Karpas-422 (cell line): Measurements from ENCODE around the gene PCSK4. TPM values are rescaled to one million over a fixed set of nuclear protein-coding genes. Genes with fewer than 3 reads are reported as not detected.
A peak's percentile ranks its signal among the peaks of the same experiment; 100 is the strongest.

Source experiments
- DNase-seq: peaks from one replicate; pipeline ENCODE4 v3.0.0-alpha.2; 2015
- H2AFZ ChIP-seq: fragments of 200-600 bp; sonication (generic); 2 replicates; pipeline ENCODE4 v1.6.1; 2014; ENCODE audit warnings: antibody characterized with exemption, low read length, mixed read lengths
- H3K27ac ChIP-seq: fragments of 200-600 bp; sonication (generic); 2 replicates; pipeline ENCODE4 v1.5.1; 2014; ENCODE audit warnings: mild to moderate bottlenecking, low read length, moderate library complexity
- H3K27me3 ChIP-seq: fragments of 200-600 bp; sonication (generic); 2 replicates; pipeline ENCODE4 v1.6.1; 2014; ENCODE audit warnings: low read length, mixed read lengths
- H3K36me3 ChIP-seq: fragments of 200-600 bp; sonication (generic); 2 replicates; pipeline ENCODE4 v1.6.1; 2014; ENCODE audit warnings: low read length, mixed read lengths; ENCODE audit not compliant: insufficient read depth
- H3K4me1 ChIP-seq: fragments of 200-600 bp; sonication (generic); 2 replicates; pipeline ENCODE4 v1.6.1; 2014; ENCODE audit warnings: mild to moderate bottlenecking, low read length, mixed read lengths
- H3K4me2 ChIP-seq: fragments of 200-600 bp; sonication (generic); 2 replicates; pipeline ENCODE4 v1.6.1; 2014; ENCODE audit warnings: low read length, low read depth, mild to moderate bottlenecking; ENCODE audit not compliant: poor library complexity, severe bottlenecking
- H3K4me3 ChIP-seq: fragments of 200-600 bp; sonication (generic); 2 replicates; pipeline ENCODE4 v1.5.1; 2014; ENCODE audit warnings: mild to moderate bottlenecking, antibody characterized with exemption, low read length, mixed read lengths
- H3K79me2 ChIP-seq: fragments of 200-600 bp; sonication (generic); 2 replicates; pipeline ENCODE4 v1.6.1; 2014; ENCODE audit warnings: mild to moderate bottlenecking, low read length, mixed read lengths
- H3K9ac ChIP-seq: fragments of 200-600 bp; sonication (generic); 2 replicates; pipeline ENCODE4 v1.6.0; 2014; ENCODE audit warnings: low read length
- H3K9me2 ChIP-seq: fragments of 200-600 bp; sonication (generic), shearing (Covaris generic); replicated peaks from 2 replicates; pipeline ENCODE4 v1.6.0; 2014; ENCODE audit warnings: mild to moderate bottlenecking, low read length, moderate library complexity; ENCODE audit not compliant: insufficient read depth
- H3K9me3 ChIP-seq: fragments of 300-700, 200-600 bp; sonication (generic); 2 replicates; pipeline ENCODE4 v1.6.1; 2014; ENCODE audit warnings: low read length, mixed read lengths
- H4K20me1 ChIP-seq: fragments of 200-600 bp; sonication (generic); 2 replicates; pipeline ENCODE4 v1.6.1; 2014; ENCODE audit warnings: mild to moderate bottlenecking, antibody characterized with exemption, low read length, low read depth; ENCODE audit not compliant: insufficient read depth
- total RNA-seq: library from RNA; depleted of rRNA; stranded (reverse); fragments of >200 nt; shearing (Covaris generic); gene quantifications from 2 replicates; pipeline ENCODE4 v1.2.3, GENCODE V29; 2014; ENCODE audit warnings: low replicate concordance

The PCSK4 gene
- total RNA-seq, 1 experiment from 2014 or later = 2.0 TPM

- Histone ChIP-seq H4K20me1 (no peaks in the 10 kb centered on the region), H3K9ac (no peak overlapping the region), H3K4me1 (0 out of 2 replicates have a peak, but pooled peaks cover 2% of the 10 kb centered on the region), H3K79me2 (no peaks in the 10 kb centered on the region), H3K27me3 (no peaks in the 10 kb centered on the region), H3K36me3 (no peaks in the 10 kb centered on the region), H3K9me3 (no peaks in the 10 kb centered on the region), H3K27ac (no peak overlapping the region), H3K4me3 (no peak overlapping the region), H3K4me2 (no peak overlapping the region), H3K9me2 (no peaks in the 10 kb centered on the region), H2AFZ (no peak overlapping the region)
- no peak for DNase-seq
These were observed 20.3 kb upstream of the PCSK4 start for GRCh38 chr19:1510442-1510806.

GRCh38 chr19:1509602-1510441 is 19.7 kb upstream of the PCSK4 start:
- no peak overlapping the region for H3K9ac ChIP-seq
- no peak overlapping the region for H3K4me2 ChIP-seq
- no peaks in the 10 kb centered on the region for H3K27me3 ChIP-seq
- no peak overlapping the region for H3K27ac ChIP-seq
- H3K9me3 ChIP-seq = no peaks in the 10 kb centered on the region
- H3K79me2 ChIP-seq = no peaks in the 10 kb centered on the region
- no peaks in the 10 kb centered on the region for H3K9me2 ChIP-seq
- no peak for DNase-seq
- H3K36me3 ChIP-seq = no peaks in the 10 kb centered on the region
- no peak overlapping the region for H3K4me3 ChIP-seq
- H3K4me1 ChIP-seq = 0 out of 2 replicates have a peak, but pooled peaks cover 2% of the 10 kb centered on the region
- H2AFZ ChIP-seq = no peak overlapping the region
- H4K20me1 ChIP-seq = no peaks in the 10 kb centered on the region

GRCh38 chr19:1508507-1508856 is 18.3 kb upstream of the PCSK4 start:
- no peak overlapping the region for H3K4me2 ChIP-seq
- H3K9me2 ChIP-seq = no peaks in the 10 kb centered on the region
- no peak for DNase-seq
- H4K20me1 ChIP-seq = no peaks in the 10 kb centered on the region
- no peaks in the 10 kb centered on the region for H3K79me2 ChIP-seq
- no peaks in the 10 kb centered on the region for H3K9me3 ChIP-seq
- H3K27me3 ChIP-seq = no peaks in the 10 kb centered on the region
- H3K4me1 ChIP-seq = peaks cover 6% of the 10 kb centered on the region
- H3K36me3 ChIP-seq = no peaks in the 10 kb centered on the region
- H3K27ac ChIP-seq = no peak overlapping the region
- no peak overlapping the region for H2AFZ ChIP-seq
- H3K4me3 ChIP-seq = no peak overlapping the region
- no peak overlapping the region for H3K9ac ChIP-seq

- Histone ChIP-seq H3K9me3 (no peaks in the 10 kb centered on the region), H3K9me2 (no peaks in the 10 kb centered on the region), H2AFZ (no peak overlapping the region), H3K36me3 (no peaks in the 10 kb centered on the region), H3K4me1 (peaks cover 9% of the 10 kb centered on the region), H3K79me2 (no peaks in the 10 kb centered on the region), H3K27ac (no peak overlapping the region), H3K4me2 (no peak overlapping the region), H3K9ac (no peak overlapping the region), H4K20me1 (no peaks in the 10 kb centered on the region), H3K27me3 (no peaks in the 10 kb centered on the region), H3K4me3 (no peak overlapping the region)
- DNase-seq = peak; percentile 96
These were observed 17.8 kb upstream of the PCSK4 start for GRCh38 chr19:1507763-1508506.

GRCh38 chr19:1507192-1507660 is 17.1 kb upstream of the PCSK4 start:
- Histone ChIP-seq H2AFZ (no peak overlapping the region), H3K79me2 (no peaks in the 10 kb centered on the region), H4K20me1 (no peaks in the 10 kb centered on the region), H3K36me3 (no peaks in the 10 kb centered on the region), H3K4me3 (no peak overlapping the region), H3K27ac (no peak overlapping the region), H3K9me3 (no peaks in the 10 kb centered on the region), H3K9ac (no peak overlapping the region), H3K4me2 (no peak overlapping the region), H3K9me2 (no peaks in the 10 kb centered on the region), H3K4me1 (peaks cover 7% of the 10 kb centered on the region), H3K27me3 (no peaks in the 10 kb centered on the region)
- no peak for DNase-seq

- no peaks in the 10 kb centered on the region for H3K9me3 ChIP-seq
These were observed 16.1 kb upstream of the PCSK4 start for GRCh38 chr19:1505991-1506881.

GRCh38 chr19:1505012-1505411 is 14.9 kb upstream of the PCSK4 start:
- Histone ChIP-seq H3K4me2 (no peak overlapping the region), H3K79me2 (no peaks in the 10 kb centered on the region), H3K4me1 (peaks cover 7% of the 10 kb centered on the region), H3K36me3 (no peaks in the 10 kb centered on the region), H3K27me3 (no peaks in the 10 kb centered on the region), H3K9ac (no peak overlapping the region), H3K4me3 (no peak overlapping the region), H3K27ac (no peak overlapping the region), H3K9me3 (no peaks in the 10 kb centered on the region), H4K20me1 (no peaks in the 10 kb centered on the region), H2AFZ (no peak overlapping the region), H3K9me2 (no peaks in the 10 kb centered on the region)
- DNase-seq = no peak

More at GRCh38 chr19:1505991-1506881, 16.1 kb upstream of the PCSK4 start:
- DNase-seq = no peak
- Histone ChIP-seq H4K20me1 (no peaks in the 10 kb centered on the region), H3K9me2 (no peaks in the 10 kb centered on the region), H3K4me2 (no peak overlapping the region), H2AFZ (no peak overlapping the region), H3K79me2 (no peaks in the 10 kb centered on the region), H3K4me1 (peaks cover 7% of the 10 kb centered on the region), H3K36me3 (no peaks in the 10 kb centered on the region), H3K27ac (no peak overlapping the region), H3K27me3 (no peaks in the 10 kb centered on the region), H3K4me3 (no peak overlapping the region), H3K9ac (no peak overlapping the region)
